ENCODE data around the gene DPP6. TPM values are rescaled to one million over a fixed set of nuclear protein-coding genes. Genes with fewer than 3 reads are reported as not detected.
"Not testable (repeated sequence)": the region's sequence is repeated elsewhere in the genome, so short reads cannot be mapped to it uniquely, and the experiment has no call there.

Gene DPP6
- polyA plus RNA-seq (ENCODE audit: insufficient read length in 3 of 3) = 10 to 100 TPM; 45.7 to 58.6 (median 46.8) TPM

- not testable (repeated sequence) for DNase-seq (ENCODE audit: low read depth in 3 of 3, low spot score in 2 of 3)
Measured at GRCh38 chr7:154051643-154052529, at the start of gene DPP6. DPP6 (plus strand) TSS chr7:154052398.

GRCh38 chr7:154009423-154009911, 42.7 kb upstream of the DPP6 start:
- DNase-seq (ENCODE audit: low read depth in 3 of 3, low spot score in 2 of 3) = not testable (repeated sequence)

- DNase-seq (ENCODE audit: low read depth in 3 of 3, low spot score in 2 of 3) = not testable (repeated sequence)
Measured at GRCh38 chr7:154010726-154011568, 41.3 kb upstream of the DPP6 start.

- not testable (repeated sequence) for DNase-seq (ENCODE audit: low read depth in 3 of 3, low spot score in 2 of 3)
Measured at GRCh38 chr7:154012800-154013199, 39.4 kb upstream of the DPP6 start.

- not testable (repeated sequence) for DNase-seq (ENCODE audit: low read depth in 3 of 3, low spot score in 2 of 3)
Measured at GRCh38 chr7:154015636-154016035, 36.6 kb upstream of the DPP6 start.

GRCh38 chr7:154018354-154018753, 33.8 kb upstream of the DPP6 start:
- DNase-seq (ENCODE audit: low read depth in 3 of 3, low spot score in 2 of 3) = not testable (repeated sequence)

- DNase-seq (ENCODE audit: low read depth in 3 of 3, low spot score in 2 of 3) = not testable (repeated sequence)
Measured at GRCh38 chr7:154027805-154028204, 24.4 kb upstream of the DPP6 start.

- not testable (repeated sequence) for DNase-seq (ENCODE audit: low read depth in 3 of 3, low spot score in 2 of 3)
Measured at GRCh38 chr7:154030476-154031080, 21.6 kb upstream of the DPP6 start.

GRCh38 chr7:154039466-154040165, 12.6 kb upstream of the DPP6 start:
- not testable (repeated sequence) for DNase-seq (ENCODE audit: low read depth in 3 of 3, low spot score in 2 of 3)

GRCh38 chr7:154050394-154050793, 1.8 kb upstream of the DPP6 start:
- DNase-seq (ENCODE audit: low read depth in 3 of 3, low spot score in 2 of 3) = not testable (repeated sequence)

GRCh38 chr7:154051006-154051642, 1.1 kb upstream of the DPP6 start:
- DNase-seq (ENCODE audit: low read depth in 3 of 3, low spot score in 2 of 3) = not testable (repeated sequence)

- DNase-seq (ENCODE audit: low read depth in 3 of 3, low spot score in 2 of 3) = not testable (repeated sequence)
Measured at GRCh38 chr7:154052530-154053252, 493 bp downstream of the DPP6 start.

GRCh38 chr7:154053466-154054312, 1.5 kb downstream of the DPP6 start:
- not testable (repeated sequence) for DNase-seq (ENCODE audit: low read depth in 3 of 3, low spot score in 2 of 3)

GRCh38 chr7:154054664-154055063, 2.5 kb downstream of the DPP6 start:
- DNase-seq (ENCODE audit: low read depth in 3 of 3, low spot score in 2 of 3) = not testable (repeated sequence)

- DNase-seq (ENCODE audit: low read depth in 3 of 3, low spot score in 2 of 3) = peak; percentile 76 to 78 (median 76)
Measured at GRCh38 chr7:154055491-154056106, 3.4 kb downstream of the DPP6 start.

- not testable (repeated sequence) for DNase-seq (ENCODE audit: low read depth in 3 of 3, low spot score in 2 of 3)
Measured at GRCh38 chr7:154058783-154059182, 6.6 kb downstream of the DPP6 start.

GRCh38 chr7:154060551-154060950, 8.4 kb downstream of the DPP6 start:
- not testable (repeated sequence) for DNase-seq (ENCODE audit: low read depth in 3 of 3, low spot score in 2 of 3)

Data from right renal cortex interstitium (tissue), 3 donors.